ENCODE results near the gene IL27RA.

The IL27RA gene

DNA sequence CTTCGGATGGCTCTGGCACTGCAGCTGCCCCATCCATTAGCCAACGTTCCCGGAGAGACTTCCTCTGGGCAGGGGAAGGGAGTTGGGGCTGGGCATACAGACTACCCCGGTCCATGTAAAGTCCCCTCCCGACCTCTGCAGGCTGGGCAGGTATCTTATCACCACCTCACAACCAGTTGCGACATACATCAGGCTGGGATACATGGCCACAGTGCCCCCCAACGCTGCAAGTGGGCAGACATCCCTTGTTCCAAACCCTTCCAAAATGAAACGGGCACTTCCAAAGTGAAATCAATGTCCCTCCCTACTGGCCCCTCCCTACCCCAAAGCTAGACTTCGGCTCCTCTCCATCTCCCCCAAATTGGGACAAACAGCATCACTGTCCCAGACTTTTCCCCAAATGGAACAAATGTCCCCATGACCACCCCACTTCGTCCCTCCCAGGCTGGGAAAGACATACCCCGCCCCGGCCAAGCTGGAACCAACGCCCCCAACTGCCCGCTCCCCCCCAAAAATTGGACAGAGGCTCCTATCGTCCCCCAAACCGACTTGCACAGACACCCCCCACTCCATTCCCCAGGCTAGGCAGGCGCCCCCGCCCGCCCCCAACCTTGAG is 25.3 kb downstream of the IL27RA start (continued):
- TF ChIP-seq ZNF394 (tag by site-specific recombination; IDR thresholded peaks at IDR 0.05; ENCODE audit: borderline replicate concordance) (no peak), ZNF664 (tag by site-specific recombination; IDR thresholded peaks at IDR 0.05) (no peak), ZNF660 (tag by site-specific recombination; IDR thresholded peaks at IDR 0.05) (no peak), PRDM6 (tag by site-specific recombination; IDR thresholded peaks at IDR 0.05) (no peak)

DNA sequence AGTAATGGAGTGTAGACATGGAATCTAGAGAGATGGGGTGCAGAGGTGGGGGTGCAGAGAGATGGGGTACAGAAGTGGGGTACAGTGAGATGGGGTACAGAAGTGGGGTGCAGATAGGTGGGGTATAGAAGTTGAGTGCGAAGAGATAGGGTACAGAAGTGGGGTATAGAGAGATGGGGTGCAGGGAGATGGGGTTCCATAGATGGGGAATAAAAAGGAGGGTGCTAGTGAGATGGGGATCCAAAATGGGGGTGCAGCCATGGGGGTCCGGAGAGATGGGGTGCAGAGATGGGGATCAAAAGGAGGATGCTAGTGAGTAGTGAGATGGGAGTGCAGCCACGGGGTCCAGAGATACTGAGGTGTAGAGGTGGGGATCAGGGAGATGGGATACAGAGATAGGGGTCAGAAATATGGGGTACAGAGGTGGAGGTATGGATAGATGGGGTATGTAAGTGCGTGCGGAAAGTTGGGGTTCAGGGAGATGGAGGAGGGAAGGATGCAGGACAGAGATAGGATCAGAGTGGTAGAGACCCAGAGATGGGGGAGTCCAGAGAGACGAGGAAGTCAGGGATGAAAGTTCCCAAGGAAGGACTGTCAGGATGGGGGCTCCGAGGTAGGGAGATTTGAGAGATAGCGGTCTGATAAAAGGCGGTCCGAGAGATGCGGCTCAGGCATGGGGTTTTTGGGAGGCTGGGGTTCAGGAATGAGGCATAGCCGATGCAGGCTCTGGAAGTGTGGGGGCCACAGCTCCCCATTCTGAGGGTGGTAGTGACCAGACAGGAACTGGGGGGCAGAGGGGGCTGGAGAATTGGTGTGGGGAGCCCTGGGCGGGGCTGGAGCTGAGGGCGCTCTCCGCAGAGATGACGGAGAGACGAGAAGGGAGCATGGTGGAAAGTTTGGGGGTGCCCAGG is 26.9 kb downstream of the IL27RA start:
- ChIA-PET POLR2A (interaction anchor here (2.3 kb wide), 1 partner anchor 14 kb away, joined by 6 read pairs; the partner anchor contains the start of gene MISP3), CTCF (interaction anchor here (0.6 to 6.9 kb wide), 21 partner anchors 7 to 220 kb away, joined by 3 to 80 read pairs (median 3); partner anchors contain the start of genes ASF1B, IL27RA, MISP3 and RLN3)
- Histone ChIP-seq H3K27ac (ENCODE audit: extremely low read depth, low read depth, low read length) (no peak overlapping the region; the same call in 1 of the 2 replicates), H3K36me3 (ENCODE audit: control insufficient read depth in 2 of 2, insufficient read depth in 1 of 2, low read length in 2 of 2) (no peaks in the 10 kb centered on the region), H3K9me3 (ENCODE audit: control insufficient read depth, insufficient read depth, low read depth, low read length) (no peaks in the 10 kb centered on the region), H3K4me1 (ENCODE audit: control insufficient read depth, insufficient read depth, low read length) (peaks cover 4% of the 10 kb centered on the region), H3K4me3 (ENCODE audit: low read depth, low read length) (peak overlapping the region; percentile 23)
- 0 out of 2 replicates have a peak, but pooled peaks have one; percentile 8 for TF ChIP-seq SP7 (tag by site-specific recombination; IDR thresholded peaks at IDR 0.05)
- TF ChIP-seq PBX3 (CRISPR knock-in tag; IDR thresholded peaks at IDR 0.05) = no peak
- no peak for TF ChIP-seq HOXC10 (CRISPR knock-in tag; IDR thresholded peaks at IDR 0.05)
- TF ChIP-seq ZNF416 (tag by site-specific recombination; IDR thresholded peaks at IDR 0.05) = no peak
- no peak for TF ChIP-seq ZBTB48 (tag by site-specific recombination; IDR thresholded peaks at IDR 0.05)
- TF ChIP-seq ZBTB8A (tag by site-specific recombination; IDR thresholded peaks at IDR 0.05) = peak; percentile 75; the same call in 1 of the 2 replicates
- no peak for TF ChIP-seq MEIS1 (CRISPR knock-in tag; IDR thresholded peaks at IDR 0.05; ENCODE audit: borderline replicate concordance)
- TF ChIP-seq ZNF560 (tag by site-specific recombination; IDR thresholded peaks at IDR 0.05; ENCODE audit: borderline replicate concordance) = no peak
- TF ChIP-seq ZNF248 (tag by site-specific recombination; IDR thresholded peaks at IDR 0.05) = no peak
- TF ChIP-seq ZNF555 (tag by site-specific recombination; conservative IDR thresholded peaks at IDR 0.05) = no peak
- TF ChIP-seq ZBTB21 (tag by site-specific recombination; IDR thresholded peaks at IDR 0.05) = peak; percentile 2; the same call in 1 of the 2 replicates
- TF ChIP-seq ZNF670 (tag by site-specific recombination; IDR thresholded peaks at IDR 0.05; ENCODE audit: low read depth) = no peak; the same call in 1 of the 2 replicates
- TF ChIP-seq ZNF549 (tag by site-specific recombination; IDR thresholded peaks at IDR 0.05) = no peak
- 0 out of 2 replicates have a peak, but pooled peaks have one; percentile 29 for TF ChIP-seq IKZF3 (tag by site-specific recombination; IDR thresholded peaks at IDR 0.05)
- TF ChIP-seq ZNF692 (tag by site-specific recombination; IDR thresholded peaks at IDR 0.05) = no peak
- TF ChIP-seq ZNF529 (tag by site-specific recombination; IDR thresholded peaks at IDR 0.05; ENCODE audit: insufficient replicate concordance) = no peak
- TF ChIP-seq ZNF548 (tag by site-specific recombination; IDR thresholded peaks at IDR 0.05) = no peak
- no peak for TF ChIP-seq MYNN (tag by site-specific recombination; IDR thresholded peaks at IDR 0.05; ENCODE audit: borderline replicate concordance)
- no peak for TF ChIP-seq BCL11B (tag by site-specific recombination; IDR thresholded peaks at IDR 0.05; ENCODE audit: low read depth)
- no peak for TF ChIP-seq PRDM2 (tag by site-specific recombination; IDR thresholded peaks at IDR 0.05; ENCODE audit: borderline replicate concordance)

Data from HEK293 (cell line).